ENCODE data around the gene MED16. TPM values are rescaled to one million over a fixed set of nuclear protein-coding genes. Genes with fewer than 3 reads are reported as not detected.

MED16 gene
- polyA plus RNA-seq, 1 experiment, result 22.7 TPM

GRCh38 chr19:919199-920050, 26.4 kb upstream of the MED16 start:
- peaks cover 27% of the 10 kb centered on the region for H3K27me3 ChIP-seq (ENCODE audit: control insufficient read depth, insufficient read depth, low read length)
- ChIA-PET CTCF (interaction anchor here (0.7 to 2.6 kb wide), 2 partner anchors 64 kb away, joined by 6 to 16 read pairs; partner anchors contain the start of gene WDR18), POLR2A (no interaction called here)

GRCh38 chr19:918481-919198, 25.7 kb upstream of the MED16 start:
- H3K27ac ChIP-seq (ENCODE audit: low read depth, low read length), result no peak overlapping the region
- ChIA-PET POLR2A (interaction anchor here (0.6 kb wide), 1 partner anchor 79 kb away, joined by 3 read pairs; no protein-coding TSS in a partner anchor), CTCF (interaction anchor here (0.7 kb wide), 1 partner anchor 65 kb away, joined by 6 read pairs; no protein-coding TSS in a partner anchor)
- H3K4me3 ChIP-seq (ENCODE audit: low read depth, low read length), result no peak overlapping the region
- H3K9me3 ChIP-seq (ENCODE audit: control insufficient read depth, insufficient read depth, low read length), result no peaks in the 10 kb centered on the region; the same call in 1 of the 2 replicates
- TF ChIP-seq CTCF (IDR thresholded peaks at IDR 0.05; ENCODE audit: low read depth, low read length), result no peak
- peaks cover 27% of the 10 kb centered on the region for H3K27me3 ChIP-seq (ENCODE audit: control insufficient read depth, insufficient read depth, low read length)
- DNase-seq (ENCODE audit: low read depth, low spot score), result no peak

More at GRCh38 chr19:919199-920050, 26.4 kb upstream of the MED16 start:
- DNase-seq (ENCODE audit: low read depth, low spot score), result no peak
- no peak overlapping the region for H3K27ac ChIP-seq (ENCODE audit: low read depth, low read length)
- H3K9me3 ChIP-seq (ENCODE audit: control insufficient read depth, insufficient read depth, low read length), result no peaks in the 10 kb centered on the region; the same call in 1 of the 2 replicates
- TF ChIP-seq CTCF (IDR thresholded peaks at IDR 0.05; ENCODE audit: low read depth, low read length), result no peak
- H3K4me3 ChIP-seq (ENCODE audit: low read depth, low read length), result no peak overlapping the region

GRCh38 chr19:918152-918437, 25.1 kb upstream of the MED16 start:
- no peak for TF ChIP-seq CTCF (IDR thresholded peaks at IDR 0.05; ENCODE audit: low read depth, low read length)
- Histone ChIP-seq H3K27ac (ENCODE audit: low read depth, low read length) (no peak overlapping the region), H3K9me3 (ENCODE audit: control insufficient read depth, insufficient read depth, low read length) (no peaks in the 10 kb centered on the region; the same call in 1 of the 2 replicates), H3K27me3 (ENCODE audit: control insufficient read depth, insufficient read depth, low read length) (peaks cover 27% of the 10 kb centered on the region), H3K4me3 (ENCODE audit: low read depth, low read length) (no peak overlapping the region)
- no peak for DNase-seq (ENCODE audit: low read depth, low spot score)
- CTCF ChIA-PET, result no interaction called here
- POLR2A ChIA-PET, result no interaction called here

GRCh38 chr19:917323-918151, 24.6 kb upstream of the MED16 start, which contains the start of gene KISS1R:
Gene KISS1R (plus strand): TSS chr19:917333. CDS start chr19:917503, 170 bp downstream.
- Histone ChIP-seq H3K4me3 (ENCODE audit: low read depth, low read length) (peak within 1 kb of the TSS; percentile 17; the same call in 1 of the 2 replicates), H3K27ac (ENCODE audit: low read depth, low read length) (no peak within 1 kb of the TSS), H3K27me3 (ENCODE audit: control insufficient read depth, insufficient read depth, low read length) (peaks cover 27% of the 10 kb centered on the region), H3K9me3 (ENCODE audit: control insufficient read depth, insufficient read depth, low read length) (no peaks in the 10 kb centered on the region; the same call in 1 of the 2 replicates)
- CTCF ChIA-PET, result no interaction called here
- TF ChIP-seq CTCF (IDR thresholded peaks at IDR 0.05; ENCODE audit: low read depth, low read length), result peak; percentile 33
- DNase-seq (ENCODE audit: low read depth, low spot score), result no peak
- POLR2A ChIA-PET, result no interaction called here

All from AG04450 (cell line).